Stimulated activated CD8-positive, alpha-beta memory T cell treated with anti-CD3 and anti-CD28 coated beads, Interleukin-15, amount 100 ng/mL, for 48 hours (primary cell): Measurements from ENCODE around the gene CATSPER3.
"Not testable (repeated sequence)": the region's sequence is repeated elsewhere in the genome, so short reads cannot be mapped to it uniquely, and the experiment has no call there.

Experiments
- DNase-seq, 2 donors: peaks; one replicate each; pipeline ENCODE4 v3.0.0-alpha.2; 2020; ENCODE audit warnings: low read depth in 2 of 2

CATSPER3 gene

DNA sequence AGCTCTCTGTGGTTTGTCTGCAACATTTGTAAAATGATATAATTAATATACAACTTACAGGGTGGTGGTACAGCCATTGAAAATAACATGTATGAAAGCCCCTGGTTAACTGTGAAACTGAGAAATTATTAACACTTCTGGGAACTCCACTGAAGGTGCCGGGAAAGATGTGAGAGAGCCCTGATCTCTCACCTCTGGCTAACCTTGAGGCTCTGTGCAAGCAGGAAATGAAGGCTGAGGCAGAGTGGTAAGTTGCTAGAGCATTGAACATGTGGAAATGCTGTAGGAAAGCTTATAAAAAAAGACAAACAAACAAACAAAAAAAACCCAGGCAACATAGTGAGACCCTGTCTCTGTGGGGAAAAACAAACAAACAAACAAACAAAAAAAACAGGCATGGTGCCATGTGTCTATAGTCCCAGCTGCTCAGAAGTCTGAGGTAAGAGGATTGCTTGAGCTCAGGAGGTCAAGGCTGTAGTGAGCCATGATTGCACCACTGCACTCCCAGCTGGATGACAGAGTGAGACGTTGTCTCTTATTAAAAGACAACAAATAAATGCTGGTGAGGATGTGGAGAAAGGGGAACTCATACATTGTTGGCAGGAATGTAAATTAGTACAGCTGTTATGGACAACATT lies 7.5 kb downstream of the CATSPER3 start:
- no peak for DNase-seq

DNA sequence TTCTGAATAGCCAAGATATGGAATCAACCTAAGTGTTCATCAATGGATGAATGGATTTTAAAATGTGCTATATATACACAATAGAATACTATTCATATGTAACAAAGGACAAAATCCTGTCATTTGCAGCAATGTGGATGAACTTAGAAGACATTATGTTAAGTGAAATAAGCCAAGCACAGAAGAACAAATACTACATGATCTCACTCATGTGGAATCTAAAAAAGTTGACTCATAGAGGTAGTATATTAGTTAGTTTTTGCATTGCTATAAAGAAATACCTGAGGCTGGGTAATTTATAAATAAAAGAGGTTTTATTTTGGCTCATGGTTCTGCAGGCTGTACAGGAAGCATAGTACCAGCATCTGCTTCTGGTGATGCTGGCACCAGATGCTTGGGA lies 8.1 kb downstream of the CATSPER3 start:
- no peak for DNase-seq

DNA sequence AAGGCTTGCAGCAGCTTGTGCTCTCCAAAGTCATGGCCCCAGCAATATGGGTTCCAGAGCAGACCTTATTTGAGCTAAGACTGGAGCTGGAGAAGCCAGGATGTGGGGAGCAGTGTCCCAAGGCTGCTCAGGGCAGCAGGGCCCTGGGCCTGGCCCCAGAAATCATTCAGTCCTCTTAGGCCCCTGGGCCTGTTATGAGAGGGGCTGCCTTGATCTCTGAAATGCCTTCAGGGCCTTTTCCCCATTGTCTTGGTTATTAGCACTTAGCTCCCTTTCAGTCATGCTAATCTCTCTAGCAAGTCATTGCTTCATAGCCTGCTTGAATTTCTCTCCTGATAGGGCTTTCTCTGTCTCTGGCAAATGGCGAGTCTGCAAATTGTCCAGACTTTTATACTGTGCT lies 9.1 kb downstream of the CATSPER3 start:
- DNase-seq, result no peak

DNA sequence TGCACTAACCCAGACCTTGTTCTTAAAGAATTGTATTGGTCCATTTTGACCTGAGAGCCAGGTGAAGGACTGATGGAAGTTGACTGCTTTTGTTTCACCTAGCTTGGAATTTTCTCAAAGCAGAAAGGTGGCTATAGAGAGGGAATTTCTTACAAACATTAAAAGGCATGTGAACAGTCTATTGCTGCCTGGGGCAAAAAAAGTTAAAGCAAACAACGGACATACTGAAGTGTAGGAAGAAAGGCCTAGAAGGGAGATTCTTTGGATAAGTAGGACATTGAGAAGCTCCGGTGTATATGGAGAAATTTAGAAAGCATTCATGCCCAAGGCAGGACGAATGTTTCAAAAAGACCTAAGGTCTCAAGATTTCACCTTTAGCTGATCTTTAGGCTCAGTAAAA lies 11.7 kb downstream of the CATSPER3 start:
- DNase-seq, result no peak

DNA sequence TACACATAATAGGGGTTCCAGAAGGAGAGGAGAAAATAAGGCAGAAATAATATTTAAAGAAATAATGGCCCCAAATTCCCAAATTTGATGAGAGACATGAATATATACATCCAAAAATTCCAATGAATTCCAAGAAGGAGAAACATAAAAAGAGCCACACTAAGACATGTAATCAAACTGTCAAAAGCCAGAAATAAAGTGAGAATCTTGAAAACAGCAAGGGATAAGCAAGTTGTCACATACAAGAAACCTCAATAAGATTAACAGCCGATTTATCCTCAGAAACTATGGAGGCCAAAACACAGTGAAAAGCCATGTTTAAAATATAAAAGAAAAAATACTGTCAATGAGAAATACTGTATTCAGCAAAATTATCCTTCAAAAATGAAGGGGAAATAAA lies 14.5 kb downstream of the CATSPER3 start:
- no peak for DNase-seq

DNA sequence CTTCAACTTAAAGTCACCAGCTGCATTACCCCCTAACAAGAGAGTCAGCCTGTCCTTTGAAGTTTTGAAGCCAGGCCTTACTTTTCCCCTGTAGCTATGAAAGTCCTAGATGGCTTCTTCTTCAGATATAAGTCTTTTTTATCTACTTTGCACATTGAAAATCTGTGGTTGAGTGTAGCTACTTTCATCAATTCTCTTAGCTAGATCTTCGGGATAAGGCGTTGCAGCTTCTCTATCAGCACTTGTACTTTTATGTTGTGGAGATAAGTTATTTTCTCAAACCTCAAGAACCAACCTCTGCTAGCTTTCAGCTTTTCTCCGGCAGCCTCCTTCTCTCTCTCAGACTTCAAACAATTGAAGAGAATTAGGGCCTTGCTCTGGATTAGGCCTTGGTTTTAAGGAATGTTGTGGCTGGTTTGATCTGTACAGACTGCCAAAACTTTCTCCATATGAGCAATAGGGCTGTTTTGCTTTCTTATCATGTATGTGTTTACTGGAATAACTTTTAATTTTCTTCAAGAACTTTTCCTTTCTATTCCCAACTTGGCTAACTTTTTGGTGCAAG lies 21.6 kb downstream of the CATSPER3 start:
- DNase-seq, result no peak

DNA sequence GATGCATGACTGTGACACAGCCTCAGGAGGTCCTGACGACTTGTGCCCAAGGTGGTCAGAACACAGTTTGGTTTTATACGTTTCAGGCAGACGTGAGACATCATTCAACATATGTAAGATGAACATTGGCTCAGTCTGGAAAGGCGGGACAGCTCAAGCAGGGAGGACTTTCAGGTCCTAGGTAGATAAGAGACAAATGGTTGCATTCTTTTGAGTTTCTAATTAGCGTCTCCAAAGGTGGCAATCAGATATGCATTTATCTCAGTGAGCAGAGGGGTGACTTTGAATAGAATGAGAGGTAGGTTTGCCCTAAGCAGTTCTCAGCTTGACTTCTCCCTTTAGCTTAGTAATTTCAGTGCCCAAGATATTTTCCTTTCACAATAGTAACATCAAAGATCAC lies 22.5 kb downstream of the CATSPER3 start:
- DNase-seq, result not testable (repeated sequence)

DNA sequence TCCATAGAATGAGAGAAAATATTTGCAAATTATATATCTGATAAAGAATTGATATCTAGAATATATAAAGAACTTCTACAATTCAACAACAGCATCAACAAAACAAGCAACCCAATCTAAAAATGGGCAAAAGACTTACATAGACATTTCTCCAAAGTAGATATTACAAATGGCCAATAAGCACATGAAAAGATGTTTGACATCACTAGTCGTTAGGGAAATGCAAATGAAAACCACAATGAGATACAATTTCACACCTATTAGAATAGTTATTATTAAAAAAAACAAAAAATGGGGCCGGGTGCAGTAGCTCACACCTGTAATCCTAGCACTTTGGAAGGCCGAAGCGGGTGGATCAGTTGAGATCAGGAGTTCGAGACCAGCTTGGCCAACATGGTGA lies 24.4 kb downstream of the CATSPER3 start:
- no peak for DNase-seq

DNA sequence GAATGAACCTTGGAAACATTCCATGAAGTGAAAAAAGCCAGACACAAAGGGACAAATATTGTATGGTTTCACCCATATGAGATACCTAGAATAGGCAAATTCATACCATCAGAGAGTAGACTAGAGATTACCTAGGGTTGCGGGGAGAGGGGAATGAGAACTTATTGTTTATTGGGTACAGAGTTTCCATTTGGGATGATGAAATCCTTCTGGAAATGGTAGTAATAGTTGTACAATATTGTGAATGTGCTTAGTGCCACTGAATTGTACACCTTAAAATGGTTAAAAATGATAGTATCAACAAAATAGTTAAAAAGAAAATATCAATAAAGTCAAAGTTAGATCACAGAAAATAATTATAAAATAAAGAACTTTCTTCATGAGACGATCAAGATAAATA lies 25.5 kb downstream of the CATSPER3 start:
- DNase-seq, result no peak

DNA sequence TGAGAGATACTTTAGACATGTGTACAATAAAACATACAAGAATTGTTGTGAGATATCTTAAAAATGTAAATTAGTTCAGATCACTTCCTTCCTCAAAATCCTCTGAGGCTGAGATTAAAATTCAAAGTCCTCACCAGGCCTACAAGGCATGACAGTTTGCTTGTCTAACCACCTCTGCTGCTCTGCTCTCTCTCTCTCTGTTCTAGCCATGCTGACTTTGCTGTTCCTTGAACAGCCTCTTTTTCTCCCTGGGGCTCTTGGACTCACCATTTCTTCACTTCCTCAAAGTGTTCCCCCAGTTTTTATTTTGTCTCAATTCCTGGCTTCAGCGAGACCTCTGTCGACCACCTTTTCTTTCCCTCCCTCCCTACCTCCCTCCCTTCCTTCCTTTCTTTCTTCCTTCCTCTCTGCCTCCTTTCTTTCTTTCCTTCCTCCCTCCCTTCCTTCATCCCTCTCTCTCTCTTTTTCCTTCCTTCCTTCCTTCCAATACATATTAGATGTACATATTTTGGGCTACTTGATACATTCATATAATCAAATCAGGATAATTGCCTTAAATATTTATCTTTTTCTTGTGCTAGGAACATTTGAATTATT lies 27.0 kb downstream of the CATSPER3 start:
- DNase-seq, result no peak

DNA sequence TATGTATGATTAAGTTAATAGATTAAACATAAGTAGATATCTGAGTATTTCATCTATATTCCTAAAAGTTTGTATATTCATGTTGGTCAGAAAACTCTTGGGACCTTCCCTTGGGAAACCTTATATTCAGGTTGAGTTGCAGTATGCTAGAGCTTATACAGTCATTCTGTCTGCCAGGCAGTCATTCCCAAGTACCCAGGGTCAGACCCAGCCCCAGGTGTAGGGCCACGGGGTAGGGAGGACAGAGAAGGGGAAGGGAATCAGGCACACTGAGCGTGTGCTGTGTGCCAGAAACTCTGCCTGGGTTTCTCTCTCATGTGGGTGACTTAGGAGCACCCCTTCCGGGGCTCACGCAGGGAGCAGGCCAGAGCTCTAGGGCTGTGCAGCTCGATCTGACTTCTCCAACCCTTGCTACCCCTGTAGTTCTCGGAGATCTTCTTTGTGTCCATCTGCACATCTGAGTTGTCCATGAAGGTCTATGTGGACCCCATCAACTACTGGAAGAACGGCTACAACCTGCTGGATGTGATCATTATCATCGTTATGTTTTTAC lies 28.2 kb downstream of the CATSPER3 start:
- no peak for DNase-seq

DNA sequence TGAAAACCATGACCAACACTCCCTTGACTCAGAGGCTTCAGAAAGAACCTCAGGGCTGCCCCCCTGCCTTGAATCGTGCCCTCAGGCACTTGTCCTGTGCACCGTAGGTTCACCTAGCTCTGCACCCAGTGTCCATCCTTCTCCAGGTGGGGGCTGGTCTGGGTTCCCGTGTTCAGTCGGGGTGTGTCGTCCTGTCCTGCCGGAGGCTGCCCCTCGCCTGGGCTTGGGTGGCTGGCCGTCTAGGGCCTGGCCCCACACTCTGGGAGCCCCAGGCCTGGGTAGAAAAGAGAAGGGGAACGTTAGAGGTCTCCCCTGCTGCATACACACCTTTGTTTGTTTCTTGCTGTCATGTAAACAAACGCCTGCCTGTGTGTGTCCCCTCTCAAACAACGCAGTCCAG lies 29.3 kb downstream of the CATSPER3 start:
- no peak for DNase-seq

DNA sequence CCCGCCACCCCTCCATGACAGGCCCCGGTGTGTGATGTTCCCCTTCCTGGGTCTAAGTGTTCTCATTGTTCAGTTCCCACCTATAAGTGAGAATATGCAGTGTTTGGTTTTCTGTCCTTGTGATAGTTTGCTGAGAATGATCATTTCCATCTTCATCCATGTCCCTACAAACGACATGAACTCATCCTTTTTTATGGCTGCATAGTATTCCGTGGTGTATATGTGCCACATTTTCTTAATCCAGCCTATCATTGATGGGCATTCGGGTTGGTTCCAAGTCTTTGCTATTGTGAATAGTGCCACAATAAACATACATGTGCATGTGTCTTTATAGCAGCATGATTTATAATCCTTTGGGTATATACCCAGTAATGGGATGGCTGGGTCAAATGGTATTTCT lies 30.4 kb downstream of the CATSPER3 start:
- DNase-seq, result not testable (repeated sequence)

DNA sequence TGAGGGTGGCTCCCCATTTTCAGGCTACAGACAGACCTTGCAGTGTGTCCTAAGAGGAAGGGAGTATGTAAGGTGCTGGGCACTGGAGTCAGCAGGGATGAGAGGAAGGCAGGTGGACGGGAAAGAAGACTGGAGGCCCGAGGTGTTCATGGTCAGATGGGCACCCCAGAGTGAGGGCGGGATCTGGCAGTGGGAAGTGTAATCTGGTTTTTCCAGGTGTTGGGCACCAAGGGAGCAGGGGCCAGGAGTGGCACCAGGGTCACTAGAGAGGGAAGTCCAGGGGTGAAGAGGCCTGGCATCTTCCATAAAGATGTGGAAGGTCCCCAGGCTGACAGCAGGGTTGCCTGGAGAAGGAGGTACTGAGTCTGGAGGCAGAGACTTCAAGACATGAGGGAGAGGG lies 36.7 kb downstream of the CATSPER3 start:
- no peak for DNase-seq

DNA sequence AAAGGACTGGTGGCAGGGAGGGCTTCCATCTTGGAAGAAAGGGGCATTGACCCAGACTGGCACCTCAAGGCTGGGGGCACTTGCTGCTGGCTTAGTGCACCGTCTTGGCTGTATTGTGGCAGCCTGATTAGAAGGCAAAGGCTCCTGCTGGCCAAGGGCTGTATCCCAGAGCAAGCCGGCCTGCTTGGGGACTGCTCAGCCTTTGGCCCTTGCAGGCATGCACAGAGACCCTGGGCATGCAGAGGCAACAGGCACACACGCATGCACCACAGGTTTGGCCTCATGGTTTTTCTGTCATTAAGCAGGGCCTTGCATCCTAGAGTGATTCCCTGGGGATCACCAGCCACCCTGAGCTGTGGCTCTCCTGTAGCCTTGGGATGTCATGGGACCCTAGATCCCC lies 37.4 kb downstream of the CATSPER3 start:
- no peak for DNase-seq

DNA sequence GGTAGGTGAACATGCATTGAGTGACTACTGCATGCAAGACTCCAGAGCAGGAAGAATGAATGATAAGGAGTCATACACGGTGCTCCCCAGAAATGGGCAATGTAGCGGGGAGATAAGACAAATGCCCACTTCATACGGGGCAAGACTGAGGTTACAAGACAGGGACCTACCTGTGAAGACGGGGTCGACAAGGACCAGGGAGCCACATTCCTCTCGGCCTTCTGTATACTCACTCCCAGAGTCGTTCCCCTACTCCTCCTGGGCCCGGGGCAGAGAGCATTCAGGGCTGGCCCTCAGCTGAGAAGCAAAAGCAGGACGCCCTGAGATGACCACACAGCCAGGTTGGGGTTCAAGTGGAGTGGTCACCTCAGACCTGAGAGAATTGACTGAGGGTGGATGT lies 39.6 kb downstream of the CATSPER3 start:
- no peak for DNase-seq

DNA sequence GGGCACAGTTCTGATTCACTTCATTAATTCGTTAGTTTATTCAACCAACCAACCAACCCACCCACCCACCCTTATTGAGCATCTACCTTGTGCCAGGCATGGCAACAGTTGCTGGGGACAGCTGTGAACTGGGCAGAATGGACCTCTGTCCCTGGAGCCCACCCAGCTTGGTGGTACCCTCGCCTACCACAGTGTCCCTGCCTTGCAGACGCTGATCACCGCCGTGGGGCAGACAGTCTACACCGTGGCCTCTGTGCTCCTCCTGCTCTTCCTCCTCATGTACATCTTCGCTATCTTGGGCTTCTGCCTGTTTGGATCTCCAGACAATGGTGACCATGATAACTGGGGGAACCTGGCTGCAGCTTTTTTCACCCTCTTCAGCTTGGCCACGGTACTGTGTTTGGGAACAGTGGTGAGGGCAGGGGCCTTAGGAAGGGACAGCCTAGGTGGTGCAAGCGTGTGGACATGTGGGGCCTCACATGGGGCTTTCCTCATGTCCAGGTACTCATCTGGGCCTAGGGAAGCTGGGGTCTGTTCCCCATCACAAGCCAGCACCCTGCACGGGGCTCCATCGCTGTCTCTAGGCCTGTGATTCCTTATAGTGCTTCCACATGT lies 40.1 kb downstream of the CATSPER3 start:
- DNase-seq, result no peak

DNA sequence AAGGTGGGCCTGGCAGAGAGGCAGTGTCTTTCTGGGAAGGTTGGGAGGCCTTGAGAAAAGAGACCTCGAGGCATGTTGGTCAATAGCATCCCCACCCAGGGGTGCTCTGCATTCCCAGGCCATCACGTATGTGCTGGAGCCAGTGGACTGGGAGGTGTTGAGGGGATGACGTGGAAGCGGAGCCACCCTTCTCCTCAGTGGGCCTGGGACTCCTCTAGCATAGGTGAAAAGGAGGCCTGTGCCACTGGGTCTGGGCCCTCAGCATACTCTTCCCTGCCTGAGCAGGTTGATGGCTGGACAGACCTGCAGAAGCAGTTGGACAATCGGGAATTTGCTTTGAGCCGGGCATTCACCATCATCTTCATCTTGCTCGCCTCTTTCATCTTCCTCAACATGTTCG lies 40.8 kb downstream of the CATSPER3 start:
- DNase-seq, result no peak

DNA sequence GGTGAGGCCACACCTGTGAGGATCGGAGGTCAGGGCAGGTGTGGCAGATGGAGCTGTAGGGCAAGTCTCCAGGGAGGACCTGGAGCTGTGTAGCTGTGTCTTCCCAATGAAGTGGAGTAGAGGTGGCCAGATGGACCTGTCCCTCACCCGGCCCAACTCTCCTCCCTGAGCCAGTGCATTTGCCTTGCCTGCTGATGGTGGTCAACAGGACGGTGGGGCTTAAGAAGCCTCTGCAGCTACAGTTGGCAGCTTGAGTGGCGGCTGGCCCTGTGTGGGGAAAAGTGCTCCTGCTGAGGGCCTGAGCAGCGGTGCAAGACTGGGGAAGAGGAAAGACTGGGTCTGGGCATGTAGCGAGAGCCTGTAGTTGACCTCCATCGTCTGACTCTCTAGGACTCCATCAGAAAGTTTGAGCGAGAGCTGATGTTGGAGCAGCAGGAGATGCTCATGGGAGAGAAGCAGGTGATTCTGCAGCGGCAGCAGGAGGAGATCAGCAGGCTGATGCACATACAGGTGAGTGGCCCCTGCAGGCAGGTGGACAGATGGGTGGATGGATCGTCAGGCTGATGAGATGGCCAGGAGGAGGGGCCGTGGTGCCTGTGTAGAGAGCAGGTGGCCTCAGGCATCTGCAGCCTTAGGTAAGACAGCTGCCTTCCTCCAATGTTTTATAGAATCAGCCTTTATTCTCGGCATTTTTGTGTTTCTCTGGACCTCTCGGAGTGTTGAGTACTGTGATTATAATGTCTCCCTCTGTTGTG lies 41.5 kb downstream of the CATSPER3 start:
- no peak for DNase-seq

DNA sequence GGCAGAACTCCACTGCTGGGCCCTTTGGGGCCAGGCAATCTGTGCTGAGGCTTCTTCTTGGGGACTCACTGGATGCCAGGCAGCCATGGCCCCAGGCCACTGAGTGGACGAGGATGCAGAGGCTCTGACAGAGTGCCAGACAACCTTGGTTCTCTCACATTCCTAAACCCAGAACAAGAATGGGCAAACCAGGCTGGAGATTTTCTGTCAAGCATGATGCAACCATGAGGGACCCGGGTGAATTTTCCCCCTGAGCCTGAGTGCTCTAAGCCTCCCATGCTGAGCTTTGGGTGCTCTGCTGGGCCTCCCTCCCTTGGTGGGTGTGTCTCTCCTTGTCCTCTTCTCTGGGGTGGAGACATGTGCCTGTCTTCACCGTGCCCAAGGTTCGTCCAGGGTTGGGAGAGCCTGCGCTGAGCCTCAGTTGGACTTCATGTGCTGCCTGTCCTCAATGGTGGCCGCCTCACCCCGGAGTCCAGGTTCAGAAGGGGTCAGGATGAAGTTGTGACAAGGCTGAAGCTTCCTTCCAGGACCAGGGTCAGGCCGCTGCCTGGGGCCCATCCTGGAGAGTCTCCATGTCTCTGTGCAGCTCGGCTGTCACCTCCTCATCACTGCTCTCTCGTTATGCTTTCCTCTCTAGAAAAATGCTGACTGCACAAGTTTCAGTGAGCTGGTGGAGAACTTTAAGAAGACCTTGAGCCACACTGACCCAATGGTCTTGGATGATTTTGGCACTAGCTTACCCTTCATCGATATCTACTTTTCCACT lies 42.2 kb downstream of the CATSPER3 start:
- DNase-seq, result no peak
